Measurements from ENCODE around the gene ZSCAN18.

ZSCAN18 gene

DNA sequence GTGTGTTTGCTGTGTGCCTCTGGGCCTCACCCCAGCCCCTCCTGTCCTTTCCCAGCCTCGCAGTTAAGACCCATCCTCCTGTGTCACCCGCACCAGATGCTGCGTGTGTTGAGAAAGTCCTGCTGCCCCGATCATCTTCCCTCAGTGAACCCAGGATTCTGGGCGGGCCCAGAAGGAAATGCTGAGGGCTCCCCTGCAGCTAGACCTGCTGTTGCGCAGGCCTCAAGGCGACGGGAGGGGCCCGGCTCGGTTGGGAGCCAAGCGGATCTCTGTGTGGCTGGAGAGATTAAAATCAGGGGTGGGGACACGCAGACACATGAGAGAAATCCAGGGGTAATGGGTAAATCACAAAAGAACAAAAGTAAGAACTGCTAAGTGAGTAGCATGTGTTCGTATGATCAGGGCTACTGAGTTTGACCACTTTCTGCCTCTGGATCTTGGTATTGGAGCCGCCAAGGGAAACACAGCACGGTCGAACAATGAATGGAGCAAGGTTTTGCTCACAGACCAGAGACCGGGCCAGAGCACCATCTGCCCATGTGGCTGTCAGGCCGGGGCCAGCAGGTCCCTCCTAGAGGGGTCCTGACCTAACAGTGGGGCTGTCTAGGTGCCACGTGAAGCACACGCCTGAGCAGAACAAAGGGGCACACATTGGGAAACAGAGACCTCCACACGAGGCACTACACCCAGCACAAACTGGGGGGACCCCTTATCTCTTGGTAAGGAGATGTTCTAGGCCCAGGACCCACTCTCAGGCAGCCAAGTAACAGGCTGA is 57.1 kb downstream of the ZSCAN18 start:
- Histone ChIP-seq H3K36me3 (no peaks in the 10 kb centered on the region), H3K4me1 (ENCODE audit: control insufficient read depth in 1 of 2, insufficient read depth in 1 of 2, low read depth in 1 of 2, low read length in 1 of 2) (no peaks in the 10 kb centered on the region), H3K4me3 (ENCODE audit: low read depth in 1 of 2, low read length in 1 of 2) (no peak overlapping the region), H3K27me3 (peaks cover 26% of the 10 kb centered on the region), H3K9me3 (peaks cover 20% of the 10 kb centered on the region), H3K27ac (no peak overlapping the region)
- TF ChIP-seq, protein P1, sequence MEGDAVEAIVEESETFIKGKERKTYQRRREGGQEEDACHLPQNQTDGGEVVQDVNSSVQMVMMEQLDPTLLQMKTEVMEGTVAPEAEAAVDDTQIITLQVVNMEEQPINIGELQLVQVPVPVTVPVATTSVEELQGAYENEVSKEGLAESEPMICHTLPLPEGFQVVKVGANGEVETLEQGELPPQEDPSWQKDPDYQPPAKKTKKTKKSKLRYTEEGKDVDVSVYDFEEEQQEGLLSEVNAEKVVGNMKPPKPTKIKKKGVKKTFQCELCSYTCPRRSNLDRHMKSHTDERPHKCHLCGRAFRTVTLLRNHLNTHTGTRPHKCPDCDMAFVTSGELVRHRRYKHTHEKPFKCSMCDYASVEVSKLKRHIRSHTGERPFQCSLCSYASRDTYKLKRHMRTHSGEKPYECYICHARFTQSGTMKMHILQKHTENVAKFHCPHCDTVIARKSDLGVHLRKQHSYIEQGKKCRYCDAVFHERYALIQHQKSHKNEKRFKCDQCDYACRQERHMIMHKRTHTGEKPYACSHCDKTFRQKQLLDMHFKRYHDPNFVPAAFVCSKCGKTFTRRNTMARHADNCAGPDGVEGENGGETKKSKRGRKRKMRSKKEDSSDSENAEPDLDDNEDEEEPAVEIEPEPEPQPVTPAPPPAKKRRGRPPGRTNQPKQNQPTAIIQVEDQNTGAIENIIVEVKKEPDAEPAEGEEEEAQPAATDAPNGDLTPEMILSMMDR (IDR thresholded peaks at IDR 0.05): no peak

DNA sequence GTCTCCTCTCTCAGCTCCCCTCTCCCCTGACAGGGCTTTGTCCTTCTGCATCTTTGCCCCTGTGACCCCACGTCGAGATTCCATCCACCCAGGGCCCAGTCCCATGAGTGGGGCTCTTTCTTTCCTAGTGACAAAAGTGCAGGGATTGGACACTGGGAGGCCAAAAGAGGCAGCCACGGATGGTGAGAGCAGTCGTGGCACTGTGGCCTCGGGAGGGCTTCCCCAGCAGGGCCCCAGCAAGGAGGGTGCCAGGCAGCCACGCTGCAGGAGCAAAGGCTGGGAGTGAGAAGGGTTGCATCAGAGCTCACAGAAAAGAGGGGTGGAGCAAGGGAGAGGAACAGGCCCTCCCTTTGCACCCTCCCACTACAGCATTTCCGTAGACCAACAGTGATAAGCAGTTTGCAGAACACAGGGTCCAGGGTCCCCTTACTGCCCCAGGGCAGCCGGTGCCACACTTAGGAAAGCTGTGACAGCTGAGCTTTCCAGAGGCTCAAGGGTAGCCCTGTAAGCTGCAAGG is 59.3 kb downstream of the ZSCAN18 start:
- Histone ChIP-seq H3K27me3 (peaks cover 45% of the 10 kb centered on the region), H3K27ac (no peak overlapping the region), H3K36me3 (no peaks in the 10 kb centered on the region), H3K9me3 (peaks cover 13% of the 10 kb centered on the region), H3K4me1 (ENCODE audit: control insufficient read depth in 1 of 2, insufficient read depth in 1 of 2, low read depth in 1 of 2, low read length in 1 of 2) (no peaks in the 10 kb centered on the region), H3K4me3 (ENCODE audit: low read depth in 1 of 2, low read length in 1 of 2) (no peak overlapping the region)
- TF ChIP-seq, protein P1 (IDR thresholded peaks at IDR 0.05): no peak

DNA sequence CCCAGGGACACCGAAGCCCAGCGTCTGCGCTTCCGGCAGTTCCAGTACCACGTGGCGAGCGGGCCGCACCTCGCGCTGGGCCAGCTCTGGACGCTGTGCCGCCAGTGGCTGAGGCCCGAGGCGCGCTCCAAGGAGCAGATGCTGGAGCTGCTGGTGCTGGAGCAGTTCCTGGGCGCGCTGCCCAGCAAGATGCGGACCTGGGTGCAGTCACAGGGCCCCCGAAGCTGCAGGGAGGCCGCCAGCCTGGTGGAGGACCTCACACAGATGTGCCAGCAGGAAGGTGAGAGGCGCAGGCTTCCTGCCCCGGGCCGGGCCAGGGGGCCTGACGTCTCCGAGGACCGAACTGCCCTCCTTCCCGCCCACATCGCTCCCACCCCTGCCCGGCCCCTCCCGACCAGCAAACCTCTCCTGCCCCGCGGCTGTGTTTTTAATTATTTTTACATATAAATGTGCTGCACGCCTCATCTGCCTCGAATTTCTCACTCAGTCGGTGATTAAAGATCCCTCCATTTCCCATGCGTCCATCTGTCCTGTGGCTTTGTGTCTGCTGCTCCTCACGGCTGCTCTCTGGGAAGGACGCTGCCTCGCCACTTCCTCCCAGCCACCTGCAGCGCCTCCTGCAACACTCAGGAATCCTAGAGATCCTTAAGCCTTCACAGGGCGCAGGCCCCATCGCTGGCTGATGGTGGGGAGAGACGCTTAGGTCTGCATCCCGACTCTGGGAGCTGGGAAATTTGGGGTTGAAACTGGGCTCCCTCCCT is 59.9 kb downstream of the ZSCAN18 start:
- TF ChIP-seq, protein P1 (IDR thresholded peaks at IDR 0.05): no peak
- Histone ChIP-seq H3K9me3 (peaks cover 16% of the 10 kb centered on the region), H3K27ac (no peak overlapping the region), H3K27me3 (peaks cover 52% of the 10 kb centered on the region), H3K4me3 (ENCODE audit: low read depth in 1 of 2, low read length in 1 of 2) (no peak overlapping the region), H3K4me1 (ENCODE audit: control insufficient read depth in 1 of 2, insufficient read depth in 1 of 2, low read depth in 1 of 2, low read length in 1 of 2) (no peaks in the 10 kb centered on the region), H3K36me3 (no peaks in the 10 kb centered on the region)

DNA sequence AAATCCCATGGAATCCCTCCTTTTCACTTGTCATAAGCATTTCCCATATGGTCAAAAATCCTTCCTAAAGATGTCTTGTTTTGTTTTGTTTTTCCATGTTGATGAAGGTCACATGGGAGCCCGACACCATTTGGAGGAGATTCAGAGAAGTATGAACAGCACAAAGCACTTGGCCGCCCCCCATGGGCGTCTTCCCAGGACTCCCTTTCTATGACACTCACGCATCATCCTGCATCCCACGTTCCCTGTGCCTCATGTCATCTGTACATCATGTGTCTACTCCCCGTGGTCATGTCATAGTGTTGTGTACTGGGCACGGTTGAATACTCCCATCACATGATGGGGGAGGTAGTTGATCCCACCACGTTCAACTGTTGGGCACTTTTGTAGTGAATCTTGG is 62.2 kb downstream of the ZSCAN18 start:
- TF ChIP-seq, protein P1 (IDR thresholded peaks at IDR 0.05): no peak
- peaks cover 56% of the 10 kb centered on the region for H3K27me3 ChIP-seq
- H3K4me1 ChIP-seq (ENCODE audit: control insufficient read depth in 1 of 2, insufficient read depth in 1 of 2, low read depth in 1 of 2, low read length in 1 of 2): no peaks in the 10 kb centered on the region
- no peaks in the 10 kb centered on the region for H3K36me3 ChIP-seq
- no peak overlapping the region for H3K27ac ChIP-seq
- no peak overlapping the region for H3K4me3 ChIP-seq (ENCODE audit: low read depth in 1 of 2, low read length in 1 of 2)
- peaks cover 6% of the 10 kb centered on the region for H3K9me3 ChIP-seq

DNA sequence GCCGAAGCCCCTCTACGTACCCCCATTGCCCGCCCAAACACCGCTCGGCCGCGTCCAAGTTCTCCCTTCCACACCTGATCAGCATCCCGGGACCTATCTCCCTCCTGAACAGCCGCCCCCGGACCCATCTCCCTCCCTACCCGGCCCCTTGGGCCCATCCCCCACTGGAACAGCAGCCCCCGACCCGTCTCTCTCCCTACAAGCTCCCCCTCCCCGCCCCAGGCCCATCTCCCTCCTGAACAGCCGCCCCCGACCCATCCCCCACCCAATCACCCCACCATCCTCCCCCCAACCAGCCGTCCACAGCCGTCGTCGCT is 63.6 kb downstream of the ZSCAN18 start:
- Histone ChIP-seq H3K27ac (no peak overlapping the region), H3K9me3 (peaks cover 6% of the 10 kb centered on the region), H3K36me3 (no peaks in the 10 kb centered on the region), H3K4me1 (ENCODE audit: control insufficient read depth in 1 of 2, insufficient read depth in 1 of 2, low read depth in 1 of 2, low read length in 1 of 2) (no peaks in the 10 kb centered on the region), H3K4me3 (ENCODE audit: low read depth in 1 of 2, low read length in 1 of 2) (no peak overlapping the region), H3K27me3 (peaks cover 56% of the 10 kb centered on the region)
- TF ChIP-seq, protein P1 (IDR thresholded peaks at IDR 0.05): no peak

All from neutrophil (primary cell).